RKO (cell line): ENCODE measurements around the gene RINT1.
"Not testable (repeated sequence)": the region's sequence is repeated elsewhere in the genome, so short reads cannot be mapped to it uniquely, and the experiment has no call there.

Experiments used
- DNase-seq: peaks from one replicate; pipeline ENCODE4 v3.0.0-alpha.2; 2016; ENCODE audit warnings: low spot score

The RINT1 gene

DNA sequence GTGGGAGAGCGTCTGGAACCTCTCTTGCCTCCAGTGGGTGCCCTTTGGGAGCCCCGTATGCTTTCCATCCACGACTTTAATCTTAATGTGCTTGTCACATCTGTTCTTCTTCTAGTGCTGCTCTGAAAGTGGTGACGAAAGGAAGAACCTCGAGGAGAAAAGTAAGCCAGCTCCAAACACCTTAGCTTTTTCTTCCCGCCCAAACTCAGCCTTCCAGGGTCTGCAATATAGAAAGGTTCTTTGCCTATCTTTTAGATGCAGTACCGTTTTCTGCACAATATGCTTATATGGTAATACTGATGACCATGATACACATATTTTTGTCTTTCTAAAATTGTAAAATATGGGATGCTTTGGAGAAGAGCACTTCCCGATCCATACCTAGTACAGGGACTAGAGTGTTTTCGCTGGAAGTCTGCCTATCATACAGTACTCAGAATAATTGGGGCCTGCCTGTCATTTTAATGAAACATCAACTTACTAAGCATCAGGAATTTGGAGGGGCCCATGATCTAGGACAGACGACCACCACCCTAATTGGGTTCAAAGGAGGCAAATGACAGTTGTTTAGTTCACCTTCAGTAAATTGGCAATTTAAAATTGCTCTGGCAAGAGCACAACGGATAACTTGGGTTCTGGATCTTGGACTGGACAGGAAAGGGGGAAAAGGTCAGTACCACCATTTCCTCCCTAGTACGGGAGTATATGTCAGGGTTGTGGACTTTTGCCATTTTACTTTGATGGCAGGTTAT lies 884 bp downstream of the RINT1 start:
- DNase-seq, result peak; percentile 37

DNA sequence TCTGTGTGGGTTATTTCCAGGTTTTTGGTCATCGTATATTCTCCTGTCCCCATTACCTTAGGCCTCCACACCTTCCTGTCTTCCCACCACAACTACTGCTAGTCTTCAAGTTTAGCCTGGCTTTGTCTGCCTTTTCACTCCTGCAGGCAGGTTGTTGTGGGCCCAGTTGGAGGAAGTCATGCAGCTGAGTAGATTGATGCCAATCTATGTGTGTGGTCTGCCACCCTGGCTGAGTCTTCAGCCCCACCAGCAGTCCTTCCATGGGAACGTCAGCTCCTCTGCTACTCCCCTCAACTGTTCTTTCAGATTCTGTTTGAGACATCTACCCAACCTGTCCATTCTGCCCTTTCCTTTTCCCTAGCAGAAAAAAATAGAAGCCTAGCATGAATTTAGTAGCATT lies 6.3 kb downstream of the RINT1 start:
- no peak for DNase-seq

DNA sequence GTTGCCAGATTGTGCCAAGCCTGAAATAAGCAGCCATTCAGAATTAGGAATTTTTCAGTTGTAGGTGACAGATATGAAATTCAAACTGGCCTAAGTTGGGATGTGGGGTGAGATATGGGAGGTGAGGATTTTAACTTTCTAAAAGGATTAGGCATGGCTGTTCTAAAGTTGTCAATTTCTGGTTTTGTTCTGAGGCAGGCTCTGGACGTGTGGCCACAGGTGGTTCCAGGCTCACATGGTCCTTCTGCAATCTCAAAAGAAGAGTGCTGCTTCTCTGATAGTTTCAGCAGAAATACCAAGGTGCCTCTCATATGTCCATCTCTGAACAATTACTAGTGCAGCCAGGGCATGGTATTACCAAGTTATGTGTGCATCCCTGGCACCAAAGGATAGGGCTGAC lies 27.9 kb downstream of the RINT1 start:
- DNase-seq, result no peak

DNA sequence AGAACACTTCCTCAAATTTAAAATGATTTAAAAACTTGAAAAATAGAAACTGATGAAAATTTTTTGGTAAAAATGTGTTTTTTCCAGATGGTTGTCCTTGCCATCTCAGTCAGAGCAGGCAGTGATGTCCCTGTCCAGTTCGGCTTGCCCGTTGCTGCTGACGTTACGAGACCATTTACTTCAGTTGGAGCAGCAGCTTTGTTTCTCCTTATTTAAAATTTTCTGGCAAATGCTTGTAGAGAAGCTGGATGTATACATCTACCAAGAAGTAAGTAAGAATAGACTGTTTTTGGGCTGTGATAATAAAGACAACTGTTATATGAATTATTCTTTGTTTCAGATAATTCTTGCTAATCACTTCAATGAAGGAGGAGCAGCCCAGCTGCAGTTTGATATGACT lies 33.2 kb downstream of the RINT1 start:
- no peak for DNase-seq

DNA sequence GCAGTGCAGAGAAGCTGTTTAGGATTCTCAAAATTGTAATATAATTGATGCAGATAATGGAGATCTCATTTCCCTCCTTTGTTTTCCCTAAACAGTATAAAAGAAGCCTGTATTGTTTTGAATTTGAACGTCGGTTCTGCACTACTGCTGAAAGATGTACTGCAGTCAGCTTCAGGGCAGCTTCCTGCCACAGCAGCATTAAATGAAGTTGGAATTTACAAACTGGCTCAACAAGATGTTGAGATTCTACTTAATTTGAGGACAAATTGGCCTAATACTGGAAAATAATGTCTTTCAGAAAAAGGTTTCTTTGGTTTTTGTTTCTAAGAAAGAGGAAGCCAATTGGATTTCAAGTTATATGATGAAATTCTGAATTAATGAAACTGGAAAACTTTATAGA lies 35.0 kb downstream of the RINT1 start:
- DNase-seq, result no peak

DNA sequence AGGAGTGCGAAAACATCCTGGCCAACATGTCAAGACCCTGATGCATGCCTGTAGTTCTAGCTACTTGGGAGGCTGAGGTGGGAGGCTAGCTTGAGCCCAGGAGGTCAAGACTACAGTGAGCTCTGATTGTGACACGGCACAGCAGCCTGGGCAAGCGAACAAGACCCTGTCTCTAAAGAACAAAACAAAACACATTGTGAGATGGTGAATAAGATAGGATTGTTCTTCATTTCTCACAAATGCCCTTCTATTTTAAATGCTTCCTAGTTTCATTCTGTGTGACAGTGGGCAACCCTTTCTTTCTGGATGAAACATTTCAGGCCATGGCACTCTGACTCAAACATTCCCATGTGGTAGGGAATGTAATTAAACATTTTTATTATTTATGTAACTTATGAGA lies 35.8 kb downstream of the RINT1 start:
- DNase-seq, result no peak

DNA sequence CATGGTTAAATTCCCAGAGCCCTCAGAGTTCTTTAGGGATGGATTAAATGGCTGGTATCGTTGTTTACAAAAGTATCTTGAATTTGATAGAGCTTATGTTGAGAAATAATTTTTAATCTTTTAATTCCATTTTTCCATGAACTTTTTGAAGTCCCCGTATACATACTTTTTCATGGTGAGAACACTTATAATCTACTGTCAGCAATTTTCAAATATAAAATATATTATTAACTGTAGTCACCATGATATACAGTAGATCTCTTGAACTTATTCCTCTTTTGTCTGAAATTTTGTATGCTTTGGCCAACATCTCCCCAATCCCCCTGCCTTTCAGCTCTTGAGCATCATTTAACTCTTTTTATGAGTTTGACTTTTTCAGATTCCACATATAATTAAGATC lies 39.9 kb downstream of the RINT1 start:
- DNase-seq, result no peak

DNA sequence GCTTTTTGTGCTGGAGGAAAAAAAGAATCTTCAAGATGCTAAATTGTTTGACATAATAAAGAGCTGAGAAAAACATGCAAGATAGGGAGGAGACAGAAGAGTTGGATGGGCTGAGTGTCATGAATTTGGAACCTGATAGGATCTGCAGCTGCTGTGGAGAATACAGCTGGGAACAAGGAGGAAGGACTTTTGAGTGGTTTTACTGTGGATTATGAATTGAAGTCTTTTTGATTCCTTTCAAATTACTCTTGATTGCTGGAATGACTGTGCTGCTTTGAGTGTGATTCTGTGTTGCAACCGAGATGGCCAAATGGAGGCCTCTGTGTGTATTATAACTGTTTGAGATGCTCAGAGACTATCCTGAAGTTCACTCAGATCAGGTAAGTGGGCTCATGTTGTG lies 45.2 kb downstream of the RINT1 start:
- no peak for DNase-seq

DNA sequence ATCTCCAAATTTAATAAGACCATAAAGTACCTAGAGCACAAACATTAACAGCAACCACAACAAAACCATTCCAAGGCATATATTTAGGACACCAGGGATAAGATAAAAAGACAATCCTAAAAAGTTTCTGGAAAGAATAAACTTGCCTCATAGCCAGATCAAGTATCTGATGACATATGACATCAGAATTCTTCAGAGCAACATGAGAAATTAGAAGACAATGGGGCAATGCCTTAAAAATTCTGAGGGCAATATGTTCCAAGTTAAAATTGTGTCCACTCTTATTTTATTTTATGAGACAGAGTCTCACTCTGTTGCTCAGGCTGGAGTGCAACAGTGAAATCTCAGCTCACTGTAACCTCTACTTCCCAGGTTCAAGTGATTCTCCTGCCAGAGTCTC lies 46.5 kb downstream of the RINT1 start:
- DNase-seq, result no peak

DNA sequence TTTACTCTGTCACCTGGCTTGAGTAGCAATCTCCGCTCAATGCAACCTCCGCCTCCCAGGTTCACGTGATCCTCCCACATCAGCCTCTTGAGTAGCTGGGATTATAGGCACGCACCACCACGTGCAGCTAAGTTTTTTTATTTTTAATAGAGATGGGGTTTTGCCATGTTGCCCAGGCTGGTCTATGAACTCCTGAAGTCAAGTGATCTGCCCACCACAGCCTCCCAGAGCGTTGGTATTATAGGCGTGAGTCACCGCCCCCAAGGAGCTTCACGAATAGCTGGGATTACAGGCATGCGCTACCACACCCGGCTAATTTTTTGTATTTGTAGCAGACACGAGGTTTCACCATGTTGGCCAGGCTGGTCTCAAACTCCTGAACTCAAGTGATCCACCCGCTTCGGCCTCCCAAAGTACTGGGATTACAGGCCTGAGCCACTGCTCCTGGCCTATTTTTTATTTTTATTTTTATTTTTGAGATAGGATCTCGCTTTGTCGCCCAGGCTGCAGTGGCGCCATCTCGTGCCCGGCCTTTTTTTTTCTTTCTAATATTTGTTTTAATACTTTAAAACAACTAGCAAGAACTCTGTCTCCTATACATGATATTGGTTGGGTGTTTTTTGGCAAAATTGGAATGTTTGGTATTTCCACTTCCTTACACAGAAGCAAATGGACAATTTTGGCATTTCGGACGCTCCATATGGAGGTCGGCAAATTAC lies 48.2 kb downstream of the RINT1 start:
- no peak for DNase-seq

DNA sequence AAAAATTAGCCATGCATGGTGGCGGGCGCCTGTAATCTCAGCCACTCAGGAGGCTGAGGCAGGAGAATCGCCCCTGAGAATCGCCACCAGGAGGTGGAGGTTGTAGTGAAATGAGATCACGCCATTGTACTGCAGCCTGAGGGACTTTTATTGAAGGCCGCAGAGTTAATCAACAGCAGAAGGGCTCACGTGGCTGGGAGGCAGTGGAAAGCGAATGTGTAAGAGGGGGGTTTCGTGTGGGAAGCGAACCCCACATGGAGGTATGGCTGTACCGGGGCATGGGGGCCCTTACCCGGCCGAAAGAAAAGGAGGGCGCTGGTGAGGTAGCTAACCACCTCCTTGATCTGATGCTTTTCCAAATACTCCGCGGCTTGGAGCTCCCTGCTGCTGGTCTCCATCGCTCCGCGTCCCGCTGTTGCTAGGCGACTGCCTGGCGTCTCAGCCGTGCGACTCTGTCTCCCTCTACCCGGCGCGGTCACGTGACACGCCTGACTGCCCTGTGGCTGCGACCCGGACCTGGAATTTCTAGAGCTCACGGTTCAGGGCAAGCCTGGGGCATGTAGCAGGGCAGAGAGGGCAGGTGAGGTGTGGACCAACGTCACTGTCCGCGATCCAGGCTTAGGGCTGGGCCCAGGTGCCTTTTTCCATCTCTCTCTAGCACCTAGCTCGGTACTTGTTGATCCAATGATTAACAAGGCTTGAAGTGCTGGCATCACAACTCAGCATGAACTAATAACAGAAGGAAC lies 49.2 kb downstream of the RINT1 start, which contains the start of gene EFCAB10:
Gene EFCAB10, minus strand, starts transcription at position 428 of the 746 bp plus-strand sequence. Its CDS starts 30 bp downstream, at position 398.
- no peak for DNase-seq

DNA sequence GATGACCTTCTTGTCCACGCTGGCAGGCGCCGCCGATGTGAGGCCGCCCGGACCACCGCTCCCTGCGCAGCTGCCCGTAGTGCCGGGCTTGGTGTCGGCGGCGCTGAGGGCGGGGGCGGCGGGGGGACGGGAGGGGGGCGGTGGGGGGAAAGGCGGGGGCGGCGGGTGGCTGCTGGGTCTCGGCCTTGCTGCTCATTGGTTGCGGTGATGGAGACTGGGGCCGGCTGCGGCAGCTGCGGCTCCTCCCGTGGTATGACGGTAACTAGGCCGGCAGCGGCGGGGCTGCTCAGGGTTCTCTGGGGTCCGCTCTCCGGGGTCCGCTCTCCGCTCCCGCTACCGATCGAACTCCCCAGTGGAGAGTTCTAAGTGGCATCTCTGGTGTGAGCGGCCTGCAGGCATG lies 51.1 kb downstream of the RINT1 start:
- no peak for DNase-seq

DNA sequence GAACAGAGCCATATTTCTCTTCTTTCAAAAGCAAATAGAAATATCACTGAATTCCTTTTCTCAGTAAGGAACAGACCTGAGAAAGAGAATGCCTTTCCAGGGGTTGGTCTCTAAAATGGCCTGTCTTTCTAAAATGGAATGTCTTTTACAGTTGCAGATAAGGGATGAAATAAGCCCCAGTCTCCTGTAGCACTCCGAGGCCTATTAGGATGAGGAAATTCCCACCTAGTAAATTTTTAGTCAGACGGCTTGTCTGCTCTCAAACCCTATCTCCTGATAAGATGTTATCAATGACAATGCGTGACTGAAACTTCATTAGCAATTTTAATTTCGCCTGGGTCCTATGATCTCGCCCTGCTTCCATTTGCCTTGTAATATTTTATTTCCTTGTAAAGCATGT lies 52.2 kb downstream of the RINT1 start:
- no peak for DNase-seq

DNA sequence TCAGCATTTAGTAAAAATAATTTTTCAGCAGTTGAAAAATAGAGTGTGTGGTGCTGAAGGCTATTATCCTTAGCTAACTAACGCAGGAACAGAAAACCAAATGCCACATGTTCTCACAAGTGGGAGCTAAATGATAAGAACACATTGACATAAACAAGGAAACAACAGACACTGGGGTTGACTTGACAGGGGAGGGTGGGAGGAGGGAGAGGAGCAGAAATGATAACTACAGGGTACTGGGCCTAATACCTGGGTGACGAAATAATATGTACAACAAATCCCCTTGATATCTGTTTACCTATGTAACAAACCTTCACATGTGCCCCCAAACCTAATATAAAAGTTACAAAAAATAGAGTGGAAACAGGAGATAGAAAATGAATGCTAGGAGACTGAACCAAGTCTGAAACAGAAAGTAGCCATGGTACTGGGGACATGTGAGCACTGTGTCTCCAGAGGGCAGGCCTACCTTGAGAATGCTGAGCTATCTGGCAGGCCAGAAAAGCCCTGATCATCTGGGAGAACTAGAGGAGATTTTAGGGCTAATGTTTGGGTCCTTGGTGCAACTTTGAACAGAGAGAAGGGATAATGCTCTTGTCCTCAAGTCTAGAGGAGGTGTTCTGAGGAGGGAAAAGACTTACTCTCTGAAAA lies 54.0 kb downstream of the RINT1 start:
- no peak for DNase-seq

DNA sequence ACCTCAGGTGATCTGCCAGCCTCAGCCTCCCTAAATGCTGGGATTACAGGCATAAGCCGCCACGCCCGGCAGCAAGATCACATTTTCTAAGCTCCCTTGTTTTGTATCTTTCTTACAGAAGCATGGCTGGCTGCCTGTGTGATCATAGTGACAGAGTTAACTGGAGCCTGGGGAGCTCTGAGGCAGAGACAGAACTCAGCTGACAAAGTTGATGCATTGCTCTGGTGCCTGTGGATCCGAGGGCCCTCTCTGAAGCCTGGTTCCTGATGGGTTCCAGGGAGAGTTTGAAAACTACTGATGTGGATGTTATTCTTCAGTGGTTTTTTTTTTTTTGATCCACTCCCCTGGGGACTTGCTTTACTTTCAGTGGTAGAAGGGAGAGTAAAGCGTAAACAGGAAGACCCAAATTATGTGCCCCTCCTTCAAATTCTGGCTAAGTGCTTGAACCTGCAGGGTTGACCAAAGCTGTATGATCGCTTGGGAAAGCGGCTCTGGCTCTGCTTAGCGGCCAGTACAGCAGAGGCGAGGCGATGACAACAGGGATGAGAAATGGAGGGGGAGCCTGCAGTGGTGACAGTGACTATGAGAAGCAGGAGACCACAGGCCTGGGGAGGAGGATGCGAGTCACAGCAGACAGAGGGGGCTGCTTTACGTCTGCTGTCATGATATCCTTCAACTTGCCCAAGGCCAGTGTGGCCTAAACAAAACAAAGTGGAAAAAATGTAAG lies 56.1 kb downstream of the RINT1 start:
- no peak for DNase-seq

DNA sequence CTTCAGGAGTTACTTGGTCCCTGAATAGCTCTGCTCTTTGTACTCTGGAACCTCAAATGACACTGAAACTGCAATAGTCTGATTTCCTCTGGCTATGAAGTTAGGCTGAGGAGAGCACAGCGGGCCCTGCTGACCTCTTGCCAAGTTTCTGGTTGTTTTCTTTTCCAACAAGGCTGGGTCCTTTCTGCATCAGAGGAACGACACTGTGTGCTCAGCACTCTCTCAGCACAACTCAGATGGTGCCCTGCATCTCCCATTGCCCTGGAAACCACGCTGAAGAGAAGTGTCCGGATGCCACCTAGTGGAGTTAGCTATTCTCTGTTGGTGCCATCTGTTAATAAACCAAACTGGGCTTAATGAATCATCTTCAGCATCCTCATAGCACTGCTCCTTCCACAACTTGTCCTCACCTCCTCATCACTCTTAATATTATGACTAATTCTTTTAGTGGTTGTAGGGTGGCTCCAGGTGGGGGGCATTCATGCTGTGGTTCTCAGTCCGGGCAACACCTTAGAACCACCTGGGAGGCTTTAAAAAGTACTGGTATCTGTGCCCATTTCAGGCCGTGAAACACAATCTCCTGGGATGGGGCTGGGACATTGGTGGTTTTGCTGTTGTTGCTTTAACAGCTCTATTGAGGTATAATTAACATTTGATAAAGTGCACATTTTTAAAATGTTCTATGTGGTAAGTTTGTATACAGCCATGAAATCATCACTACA lies 57.5 kb downstream of the RINT1 start:
- peak; percentile 94 for DNase-seq

DNA sequence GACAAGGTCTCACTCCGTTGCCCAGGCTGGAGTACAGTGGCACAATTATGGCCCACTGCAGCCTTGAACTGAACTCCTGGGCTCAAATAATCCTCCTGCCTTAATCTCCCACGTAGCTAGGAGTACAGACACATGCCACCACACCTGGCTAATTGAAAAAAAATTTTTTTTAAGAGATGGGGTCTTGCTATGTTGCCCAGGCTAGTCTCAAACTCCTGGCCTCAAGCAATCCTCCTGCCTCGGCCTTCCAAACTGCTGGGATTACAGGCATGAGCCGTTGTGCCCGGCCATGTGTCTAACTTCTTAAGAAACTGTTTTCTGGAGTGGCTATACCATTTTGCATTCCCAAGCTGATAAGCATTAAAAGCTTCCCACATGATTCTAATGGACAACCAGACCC lies 58.8 kb downstream of the RINT1 start:
- no peak for DNase-seq

DNA sequence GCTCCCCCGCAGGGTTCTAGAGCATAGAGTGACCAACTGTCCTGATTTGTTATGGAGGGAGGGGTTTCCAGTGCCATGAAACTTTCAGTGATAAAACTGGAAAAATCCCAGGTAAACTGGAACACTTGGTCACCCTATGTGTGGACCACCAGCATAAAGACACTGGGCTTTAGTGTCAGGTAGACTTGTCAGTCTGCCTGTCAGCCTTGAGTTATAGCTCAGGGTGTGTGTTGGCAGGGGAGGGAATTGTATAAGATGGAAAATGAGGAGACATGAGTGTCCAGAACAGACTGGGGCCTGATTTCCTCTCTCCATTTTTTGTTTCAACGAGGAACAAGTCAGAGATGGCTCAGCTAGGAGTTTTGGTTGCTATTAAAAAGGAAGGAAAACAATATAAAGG lies 59.5 kb downstream of the RINT1 start:
- DNase-seq, result no peak

DNA sequence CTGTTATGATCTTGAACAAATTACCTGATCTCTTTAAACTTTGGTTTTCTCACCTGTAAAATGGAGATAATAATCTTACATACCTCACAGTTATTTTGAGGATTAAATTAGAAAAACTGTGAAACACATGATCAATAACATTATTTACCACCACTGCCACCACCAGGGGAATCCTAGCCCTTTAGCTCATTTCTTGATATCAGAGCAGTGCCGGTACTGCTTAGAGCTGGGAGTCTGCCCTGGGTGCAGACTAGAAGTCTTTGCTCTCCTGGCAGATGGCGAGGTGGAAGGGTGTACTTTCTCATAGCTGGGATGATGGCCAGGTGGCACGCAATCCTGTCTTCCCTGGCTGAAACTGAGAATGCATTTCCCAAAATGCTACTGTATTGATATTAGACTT lies 62.0 kb downstream of the RINT1 start:
- DNase-seq, result no peak

DNA sequence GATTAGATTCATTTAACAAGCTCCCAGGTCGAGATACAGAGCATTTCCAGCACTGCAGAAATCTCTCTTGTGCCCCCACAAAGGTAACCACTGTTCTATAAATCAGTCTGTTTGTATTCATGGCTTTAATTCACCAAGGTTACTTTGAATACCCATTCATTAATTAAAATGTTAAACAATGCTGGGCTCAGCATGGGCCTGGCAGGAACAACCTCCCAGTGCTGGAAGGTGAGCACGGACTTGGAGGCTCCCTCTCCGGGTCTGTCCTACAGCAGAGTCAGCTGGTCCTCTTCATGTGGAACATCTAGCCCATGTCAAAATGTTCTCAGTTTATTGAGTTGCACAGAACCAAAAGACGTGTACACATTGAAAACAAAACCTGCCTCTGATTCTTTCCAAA lies 64.9 kb downstream of the RINT1 start:
- DNase-seq, result no peak

DNA sequence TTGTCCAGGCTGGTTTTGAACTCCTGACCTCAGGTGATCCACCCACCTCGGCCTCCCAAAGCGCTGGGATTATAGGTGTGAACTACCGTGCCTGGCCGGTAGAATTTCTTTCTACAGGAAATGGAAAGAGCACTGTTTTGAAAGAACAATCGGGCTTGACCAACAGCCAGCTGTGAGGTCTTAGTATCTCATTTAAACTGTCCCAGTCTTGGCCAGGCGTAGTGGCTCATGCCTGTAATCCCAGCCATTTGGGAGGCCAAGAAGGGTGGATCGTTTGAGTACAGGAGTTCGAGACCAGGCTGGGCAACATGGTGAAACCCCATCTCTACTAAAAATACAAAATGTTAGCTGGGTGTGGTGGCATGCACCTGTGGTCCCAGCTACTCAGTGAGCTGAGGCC lies 67.1 kb downstream of the RINT1 start:
- not testable (repeated sequence) for DNase-seq
